Measurements from ENCODE around the gene ME3.
A peak's percentile ranks its signal among the peaks of the same experiment; 100 is the strongest.
"Not testable (repeated sequence)": the region's sequence is repeated elsewhere in the genome, so short reads cannot be mapped to it uniquely, and the experiment has no call there.

ME3 gene

DNA sequence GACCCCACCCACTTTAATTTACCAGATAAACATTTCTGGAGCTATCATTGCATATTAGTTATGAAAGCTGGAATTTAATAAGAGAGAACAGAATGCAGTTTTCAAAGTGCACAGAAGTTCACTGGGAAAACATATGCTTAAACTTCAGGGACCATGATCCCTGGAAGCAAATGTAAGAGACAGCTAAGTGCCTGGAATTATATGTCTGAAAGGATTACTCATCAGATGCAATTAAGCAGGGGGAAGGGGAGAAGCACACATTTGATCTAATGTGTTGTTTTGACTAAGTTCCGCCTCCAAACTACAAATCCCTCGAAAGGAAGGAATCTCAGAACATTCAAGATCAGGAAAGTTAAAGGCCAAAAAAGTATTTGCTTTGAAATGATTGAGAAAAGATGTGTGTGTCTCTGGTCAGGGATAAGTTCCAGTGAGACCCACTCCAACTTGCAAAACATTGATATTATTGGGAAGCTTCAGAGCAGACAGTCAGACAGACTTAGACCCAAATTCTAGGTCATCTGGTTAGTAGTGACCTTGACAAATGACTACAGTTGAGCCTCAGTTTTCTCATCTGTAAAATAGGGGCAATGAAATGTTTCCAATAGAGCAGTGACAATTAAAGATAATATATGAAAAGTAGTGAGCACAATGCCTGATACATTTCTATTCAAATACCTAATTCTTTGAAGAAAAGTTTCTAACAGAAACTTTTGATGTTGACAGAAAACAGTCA is 147.6 kb downstream of the ME3 start:
- no peak overlapping the region for H4K8ac ChIP-seq (ENCODE audit: low read depth, low read length)
- no peaks in the 10 kb centered on the region for H3K79me2 ChIP-seq (ENCODE audit: control insufficient read depth, insufficient read depth, low read length)
- H3K27me3 ChIP-seq (ENCODE audit: insufficient read depth, low read length, poor library complexity): no peaks in the 10 kb centered on the region
- no peak overlapping the region for H3K4me3 ChIP-seq (ENCODE audit: low read length)
- peak overlapping the region; percentile 73 for H2BK120ac ChIP-seq (ENCODE audit: low read depth, low read length)
- H3K18ac ChIP-seq (ENCODE audit: low read length): peak overlapping the region; percentile 84
- peak overlapping the region; percentile 92 for H2BK15ac ChIP-seq (replicated peaks; ENCODE audit: low read depth)
- H4K5ac ChIP-seq (ENCODE audit: low read length): no peak overlapping the region
- no peak overlapping the region for H2BK5ac ChIP-seq (ENCODE audit: low read length)
- H3K23ac ChIP-seq (ENCODE audit: low read length): no peak overlapping the region
- H3K79me1 ChIP-seq (ENCODE audit: low read length): no peaks in the 10 kb centered on the region
- H3K36me3 ChIP-seq (ENCODE audit: control insufficient read depth, insufficient read depth, low read length): no peaks in the 10 kb centered on the region
- no peak overlapping the region for H3K4me2 ChIP-seq (ENCODE audit: low read length)
- H3K4ac ChIP-seq (ENCODE audit: low read depth, low read length): no peak overlapping the region
- peaks cover 3% of the 10 kb centered on the region for H3K4me1 ChIP-seq (ENCODE audit: control insufficient read depth, low read depth, low read length)
- no CpG with 5 or more reads among the region's 2 CpGs for WGBS (ENCODE audit: extremely low coverage, insufficient coverage, low lambda C conversion rate)
- H3K27ac ChIP-seq (ENCODE audit: low read depth, low read length): peak overlapping the region; percentile 63
- no peak overlapping the region for H3K56ac ChIP-seq (ENCODE audit: low read length)
- H3K9ac ChIP-seq (ENCODE audit: low read length): no peak overlapping the region
- H2AK5ac ChIP-seq (ENCODE audit: low read length): no peak overlapping the region
- DNase-seq: peak; percentile 70

DNA sequence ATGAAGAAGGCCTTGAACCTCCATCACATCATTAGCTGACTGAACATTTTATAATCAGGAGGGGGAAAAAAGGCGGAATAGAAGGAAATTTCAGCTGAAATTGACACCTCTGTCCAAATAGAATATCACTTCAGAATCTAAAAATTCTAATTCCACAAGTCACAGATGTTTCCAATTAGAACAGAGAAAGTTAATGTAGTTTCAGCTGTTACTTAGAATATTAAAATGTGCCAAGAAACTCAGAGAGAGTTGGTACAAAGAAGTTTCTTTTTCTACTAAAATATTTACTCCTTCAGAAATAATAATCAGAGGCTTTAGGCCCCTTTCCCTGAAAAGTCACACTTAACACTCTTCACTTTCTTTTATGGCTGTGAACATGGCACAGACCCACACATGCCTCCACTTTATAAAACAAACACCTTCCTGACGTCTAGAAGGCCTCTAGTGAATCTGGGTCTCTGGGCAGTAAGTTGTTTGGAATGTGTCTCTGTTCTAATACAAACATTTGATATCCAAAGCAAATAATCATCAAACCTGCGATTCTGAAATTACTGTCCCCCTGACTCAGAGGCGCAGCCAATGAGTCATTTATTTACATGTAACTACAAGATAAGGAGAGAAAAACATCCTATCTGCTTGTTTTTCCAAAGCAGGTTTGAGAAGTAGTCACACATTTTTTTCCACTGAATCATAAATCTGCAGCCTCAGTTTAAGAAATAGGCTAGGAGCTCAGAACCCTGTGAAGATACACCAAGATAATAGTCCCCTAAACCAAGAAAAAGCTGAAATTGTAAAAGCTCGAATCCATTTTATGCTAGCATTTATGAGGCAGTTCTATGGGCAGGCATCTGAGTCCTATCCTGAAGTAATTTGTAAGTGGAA is 148.4 kb downstream of the ME3 start:
- no peaks in the 10 kb centered on the region for H3K36me3 ChIP-seq (ENCODE audit: control insufficient read depth, insufficient read depth, low read length)
- H3K18ac ChIP-seq (ENCODE audit: low read length): peak overlapping the region; percentile 84
- peak overlapping the region; percentile 68 for H3K56ac ChIP-seq (ENCODE audit: low read length)
- H3K27ac ChIP-seq (ENCODE audit: low read depth, low read length): peak overlapping the region; percentile 63
- no peak overlapping the region for H2AK5ac ChIP-seq (ENCODE audit: low read length)
- peak overlapping the region; percentile 92 for H2BK15ac ChIP-seq (replicated peaks; ENCODE audit: low read depth)
- no peak overlapping the region for H3K9ac ChIP-seq (ENCODE audit: low read length)
- H3K23ac ChIP-seq (ENCODE audit: low read length): no peak overlapping the region
- H3K4me1 ChIP-seq (ENCODE audit: control insufficient read depth, low read depth, low read length): peaks cover 6% of the 10 kb centered on the region
- H3K4me2 ChIP-seq (ENCODE audit: low read length): no peak overlapping the region
- DNase-seq: peak; percentile 92
- H2BK5ac ChIP-seq (ENCODE audit: low read length): no peak overlapping the region
- no peak overlapping the region for H3K4me3 ChIP-seq (ENCODE audit: low read length)
- H3K79me2 ChIP-seq (ENCODE audit: control insufficient read depth, insufficient read depth, low read length): no peaks in the 10 kb centered on the region
- H4K8ac ChIP-seq (ENCODE audit: low read depth, low read length): no peak overlapping the region
- H2BK120ac ChIP-seq (ENCODE audit: low read depth, low read length): peak overlapping the region; percentile 82
- no peaks in the 10 kb centered on the region for H3K27me3 ChIP-seq (ENCODE audit: insufficient read depth, low read length, poor library complexity)
- no peak overlapping the region for H3K4ac ChIP-seq (ENCODE audit: low read depth, low read length)
- H4K5ac ChIP-seq (ENCODE audit: low read length): no peak overlapping the region
- no peaks in the 10 kb centered on the region for H3K79me1 ChIP-seq (ENCODE audit: low read length)
- WGBS (ENCODE audit: extremely low coverage, insufficient coverage, low lambda C conversion rate): no CpG with 5 or more reads among the region's 5 CpGs

DNA sequence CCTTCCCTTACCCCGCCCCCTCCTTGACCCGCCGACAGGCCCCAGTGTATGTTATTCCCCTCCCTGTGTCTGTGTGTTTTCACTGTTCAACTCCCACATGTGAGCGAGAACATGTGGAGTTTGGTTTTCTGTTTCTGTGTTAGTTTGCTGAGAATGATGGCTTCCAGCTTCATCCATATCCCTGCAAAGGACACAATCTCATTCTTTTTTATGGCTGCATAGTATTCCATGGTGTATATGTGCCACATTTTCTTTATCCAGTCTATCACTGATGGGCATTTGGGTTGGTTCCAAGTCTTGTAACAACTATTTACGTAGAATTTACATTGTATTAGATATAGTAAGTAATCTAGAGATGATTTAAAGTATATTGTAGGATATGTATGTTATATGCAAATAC is 149.9 kb downstream of the ME3 start:
- not testable (repeated sequence) for H3K79me1 ChIP-seq (ENCODE audit: low read length); H3K23ac ChIP-seq (ENCODE audit: low read length); H3K18ac ChIP-seq (ENCODE audit: low read length); H4K8ac ChIP-seq (ENCODE audit: low read depth, low read length); H3K36me3 ChIP-seq (ENCODE audit: control insufficient read depth, insufficient read depth, low read length); H2AK5ac ChIP-seq (ENCODE audit: low read length); H3K4me3 ChIP-seq (ENCODE audit: low read length); H3K79me2 ChIP-seq (ENCODE audit: control insufficient read depth, insufficient read depth, low read length); H4K5ac ChIP-seq (ENCODE audit: low read length); DNase-seq; H3K4ac ChIP-seq (ENCODE audit: low read depth, low read length); H3K4me2 ChIP-seq (ENCODE audit: low read length); H2BK5ac ChIP-seq (ENCODE audit: low read length); H3K9ac ChIP-seq (ENCODE audit: low read length); H2BK120ac ChIP-seq (ENCODE audit: low read depth, low read length); H3K56ac ChIP-seq (ENCODE audit: low read length); H3K27ac ChIP-seq (ENCODE audit: low read depth, low read length); H3K27me3 ChIP-seq (ENCODE audit: insufficient read depth, low read length, poor library complexity); H2BK15ac ChIP-seq (replicated peaks; ENCODE audit: low read depth)
- peaks cover 10% of the 10 kb centered on the region for H3K4me1 ChIP-seq (ENCODE audit: control insufficient read depth, low read depth, low read length)
- no CpG with 5 or more reads among the region's 5 CpGs for WGBS (ENCODE audit: extremely low coverage, insufficient coverage, low lambda C conversion rate)

GRCh38 chr11:86519064-86519911 is 153.1 kb downstream of the ME3 start:
- Histone ChIP-seq H3K56ac (ENCODE audit: low read length) (peak overlapping the region; percentile 51), H3K23ac (ENCODE audit: low read length) (no peak overlapping the region), H3K79me2 (ENCODE audit: control insufficient read depth, insufficient read depth, low read length) (no peaks in the 10 kb centered on the region), H3K18ac (ENCODE audit: low read length) (peak overlapping the region; percentile 97), H3K4ac (ENCODE audit: low read depth, low read length) (peak overlapping the region; percentile 50), H4K8ac (ENCODE audit: low read depth, low read length) (no peak overlapping the region), H3K36me3 (ENCODE audit: control insufficient read depth, insufficient read depth, low read length) (no peaks in the 10 kb centered on the region), H2AK5ac (ENCODE audit: low read length) (peak overlapping the region; percentile 40), H3K27me3 (ENCODE audit: insufficient read depth, low read length, poor library complexity) (no peaks in the 10 kb centered on the region), H3K4me1 (ENCODE audit: control insufficient read depth, low read depth, low read length) (peaks cover 16% of the 10 kb centered on the region), H2BK120ac (ENCODE audit: low read depth, low read length) (peak overlapping the region; percentile 98), H4K5ac (ENCODE audit: low read length) (no peak overlapping the region), H2BK15ac (replicated peaks; ENCODE audit: low read depth) (no peak overlapping the region), H3K79me1 (ENCODE audit: low read length) (no peaks in the 10 kb centered on the region), H2BK5ac (ENCODE audit: low read length) (peak overlapping the region; percentile 40), H3K4me3 (ENCODE audit: low read length) (no peak overlapping the region), H3K9ac (ENCODE audit: low read length) (no peak overlapping the region), H3K27ac (ENCODE audit: low read depth, low read length) (peak overlapping the region; percentile 24), H3K4me2 (ENCODE audit: low read length) (no peak overlapping the region)
- peak; percentile 29 for DNase-seq
- WGBS (ENCODE audit: extremely low coverage, insufficient coverage, low lambda C conversion rate): no CpG with 5 or more reads among the region's 5 CpGs

DNA sequence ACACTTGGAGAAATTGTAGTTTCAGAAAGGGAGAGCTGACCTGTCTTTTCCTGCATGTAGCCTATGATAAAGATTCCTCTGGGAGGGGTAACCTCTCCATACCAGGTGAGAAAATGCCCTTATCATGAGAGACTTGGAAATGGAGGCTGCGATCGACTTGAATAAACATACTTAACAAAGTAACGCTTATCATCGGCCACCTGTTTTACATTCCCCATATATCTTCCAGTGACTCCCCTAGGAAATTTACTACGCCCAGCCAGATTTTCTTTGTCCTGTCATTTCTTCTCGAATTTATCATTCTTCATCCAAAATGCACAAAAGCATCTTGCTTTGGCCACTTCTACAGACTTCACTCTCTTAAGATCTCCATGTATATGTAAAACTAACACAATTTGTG is 154.2 kb downstream of the ME3 start:
- DNase-seq: peak; percentile 85
- Histone ChIP-seq H2AK5ac (ENCODE audit: low read length) (no peak overlapping the region), H3K4me1 (ENCODE audit: control insufficient read depth, low read depth, low read length) (peaks cover 16% of the 10 kb centered on the region), H3K4me3 (ENCODE audit: low read length) (no peak overlapping the region), H3K79me1 (ENCODE audit: low read length) (no peaks in the 10 kb centered on the region), H3K23ac (ENCODE audit: low read length) (no peak overlapping the region), H3K56ac (ENCODE audit: low read length) (no peak overlapping the region), H3K18ac (ENCODE audit: low read length) (peak overlapping the region; percentile 97), H4K5ac (ENCODE audit: low read length) (no peak overlapping the region), H4K8ac (ENCODE audit: low read depth, low read length) (no peak overlapping the region), H3K27ac (ENCODE audit: low read depth, low read length) (peak overlapping the region; percentile 23), H3K9ac (ENCODE audit: low read length) (no peak overlapping the region), H3K4ac (ENCODE audit: low read depth, low read length) (peak overlapping the region; percentile 48), H2BK15ac (replicated peaks; ENCODE audit: low read depth) (peak overlapping the region; percentile 96), H3K36me3 (ENCODE audit: control insufficient read depth, insufficient read depth, low read length) (no peaks in the 10 kb centered on the region), H2BK5ac (ENCODE audit: low read length) (no peak overlapping the region), H2BK120ac (ENCODE audit: low read depth, low read length) (no peak overlapping the region), H3K4me2 (ENCODE audit: low read length) (no peak overlapping the region), H3K79me2 (ENCODE audit: control insufficient read depth, insufficient read depth, low read length) (no peaks in the 10 kb centered on the region), H3K27me3 (ENCODE audit: insufficient read depth, low read length, poor library complexity) (no peaks in the 10 kb centered on the region)
- no CpG with 5 or more reads among the region's 6 CpGs for WGBS (ENCODE audit: extremely low coverage, insufficient coverage, low lambda C conversion rate)

Data from mesendoderm (in vitro differentiated cells).